Raji (cell line): ENCODE measurements around the gene MARK3.

ENCODE experiments used
- POLR2A ChIP-seq: IDR thresholded peaks from 2 replicates; pipeline ENCODE4 v1.6.1; 2011; ENCODE audit warnings: low read depth, low read length, control low read depth; ENCODE audit not compliant: insufficient read depth

The MARK3 gene

GRCh38 chr14:103434868-103435442, 49.7 kb downstream of the MARK3 start:
- no peak for TF ChIP-seq POLR2A

GRCh38 chr14:103436533-103436932, 51.3 kb downstream of the MARK3 start:
- TF ChIP-seq POLR2A = no peak

- no peak for TF ChIP-seq POLR2A
Observed at GRCh38 chr14:103442288-103442687, 57.1 kb downstream of the MARK3 start.

- TF ChIP-seq POLR2A = no peak
Observed at GRCh38 chr14:103443111-103443510, 57.9 kb downstream of the MARK3 start.

GRCh38 chr14:103444837-103445524, 59.8 kb downstream of the MARK3 start:
- no peak for TF ChIP-seq POLR2A

- TF ChIP-seq POLR2A = no peak
Observed at GRCh38 chr14:103445806-103446205, 60.6 kb downstream of the MARK3 start.

- no peak for TF ChIP-seq POLR2A
Observed at GRCh38 chr14:103448097-103448496, 62.9 kb downstream of the MARK3 start.

- no peak for TF ChIP-seq POLR2A
Observed at GRCh38 chr14:103449634-103450161, 64.5 kb downstream of the MARK3 start.

- no peak for TF ChIP-seq POLR2A
Observed at GRCh38 chr14:103450416-103450815, 65.2 kb downstream of the MARK3 start.

GRCh38 chr14:103451401-103451800, 66.2 kb downstream of the MARK3 start:
- TF ChIP-seq POLR2A = no peak

GRCh38 chr14:103453791-103454190, 68.6 kb downstream of the MARK3 start:
- no peak for TF ChIP-seq POLR2A

- TF ChIP-seq POLR2A = no peak
Observed at GRCh38 chr14:103456167-103456835, 71.1 kb downstream of the MARK3 start.

GRCh38 chr14:103460415-103460814, 75.2 kb downstream of the MARK3 start:
- no peak for TF ChIP-seq POLR2A

- no peak for TF ChIP-seq POLR2A
Observed at GRCh38 chr14:103463149-103463548, 77.9 kb downstream of the MARK3 start.

- no peak for TF ChIP-seq POLR2A
Observed at GRCh38 chr14:103463851-103464250, 78.6 kb downstream of the MARK3 start.

GRCh38 chr14:103472939-103473338, 87.7 kb downstream of the MARK3 start:
- TF ChIP-seq POLR2A = no peak
